Ramos (cell line): ENCODE data around the gene SRMS.

Experiments used
- in situ Hi-C: fragments of 300-500 bp; cut with MboI; formaldehyde crosslinking; loops from one replicate; pipeline ENCODE4 v1.14.3; 2022; ENCODE audit warnings: low sequenced_read_pairs; ENCODE audit not compliant: unreplicated experiment

SRMS gene

DNA sequence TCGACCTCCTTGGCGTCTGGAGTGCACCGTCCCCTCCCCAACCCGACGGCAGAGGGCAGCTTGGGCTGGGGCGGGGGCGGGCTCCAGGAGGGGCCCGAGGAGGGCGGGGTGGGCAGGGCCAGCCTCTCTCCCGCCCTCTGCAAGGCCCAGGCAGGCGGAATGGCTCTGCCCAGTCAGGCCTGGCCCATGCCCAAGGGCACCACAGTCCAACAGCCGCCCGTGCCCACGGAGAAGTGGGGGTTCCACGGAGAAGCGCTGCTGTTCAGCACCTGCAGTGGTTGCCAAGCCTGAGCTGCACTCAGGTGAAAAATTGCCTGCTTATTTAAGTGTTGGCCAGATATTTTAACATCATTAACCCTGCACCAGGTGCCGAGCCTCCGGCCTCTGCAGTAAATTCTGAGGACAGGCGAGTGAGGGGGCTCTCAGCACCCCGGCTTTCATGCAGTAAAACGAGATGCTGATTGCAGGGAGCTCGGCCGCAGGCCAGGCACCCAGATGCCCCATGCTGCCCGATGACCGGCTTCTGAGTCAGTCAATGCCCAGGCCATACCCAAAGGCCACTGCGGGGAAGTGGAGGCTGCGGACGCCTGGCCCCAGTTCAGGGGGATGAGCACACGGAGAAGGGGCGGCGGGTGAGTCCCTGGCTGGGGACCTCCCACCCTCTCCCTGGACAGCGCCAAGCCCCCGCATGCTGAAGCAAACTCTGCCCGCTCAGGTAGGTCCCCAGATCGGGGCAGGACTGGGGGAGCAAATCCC is at the start of gene SRMS:
Gene SRMS (minus strand): TSS at position 25 of the 756 bp plus-strand sequence. CDS start 286 bp downstream, outside the sequence.
- in situ Hi-C loops: no loop called here

GRCh38 chr20:63596423-63596822 is 48.9 kb upstream of the SRMS start:
- in situ Hi-C loops: no loop called here

- in situ Hi-C loops: no loop called here
Observed at GRCh38 chr20:63595416-63596127, 48.0 kb upstream of the SRMS start.

GRCh38 chr20:63594043-63594561 is 46.6 kb upstream of the SRMS start:
- in situ Hi-C loops: no loop called here

DNA sequence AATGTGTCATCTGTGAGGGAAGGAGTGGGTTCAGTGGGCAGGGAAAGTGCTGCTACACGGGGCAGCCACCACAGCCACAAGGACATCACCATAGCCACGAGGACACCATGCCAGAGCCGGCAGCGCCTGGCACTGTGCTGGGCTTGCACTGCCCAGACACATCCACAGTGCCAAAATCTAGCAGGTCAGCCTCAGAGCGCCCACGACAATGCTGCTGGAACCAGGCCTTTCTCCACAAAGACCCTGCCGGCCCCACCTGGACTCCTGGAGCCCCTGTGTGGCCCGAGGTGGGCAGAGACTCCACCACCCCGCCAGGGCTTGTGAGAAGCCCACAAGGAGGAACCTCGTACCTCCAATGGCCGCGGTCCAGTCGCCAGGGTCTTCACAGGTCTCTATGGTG is 45.1 kb upstream of the SRMS start:
- in situ Hi-C loops: no loop called here

- in situ Hi-C loops: no loop called here
Observed at GRCh38 chr20:63591786-63592355, 44.3 kb upstream of the SRMS start.

DNA sequence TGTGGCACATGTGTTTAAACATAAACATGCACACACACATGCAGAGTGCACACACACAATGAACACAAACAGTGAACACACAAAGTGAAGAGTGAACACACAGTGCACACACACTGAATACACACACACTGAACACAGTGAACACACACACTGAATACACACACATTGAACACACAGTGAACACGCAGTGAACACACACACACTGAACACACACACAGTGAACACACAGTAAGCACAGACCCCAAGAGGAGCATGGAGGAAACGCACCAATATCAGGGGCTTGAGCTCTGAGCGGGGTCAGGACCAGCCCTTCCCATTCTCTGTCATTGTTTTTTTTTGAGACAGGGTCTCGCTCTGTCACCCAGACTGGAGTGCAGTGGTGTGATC is 43.6 kb upstream of the SRMS start:
- in situ Hi-C loops: no loop called here

DNA sequence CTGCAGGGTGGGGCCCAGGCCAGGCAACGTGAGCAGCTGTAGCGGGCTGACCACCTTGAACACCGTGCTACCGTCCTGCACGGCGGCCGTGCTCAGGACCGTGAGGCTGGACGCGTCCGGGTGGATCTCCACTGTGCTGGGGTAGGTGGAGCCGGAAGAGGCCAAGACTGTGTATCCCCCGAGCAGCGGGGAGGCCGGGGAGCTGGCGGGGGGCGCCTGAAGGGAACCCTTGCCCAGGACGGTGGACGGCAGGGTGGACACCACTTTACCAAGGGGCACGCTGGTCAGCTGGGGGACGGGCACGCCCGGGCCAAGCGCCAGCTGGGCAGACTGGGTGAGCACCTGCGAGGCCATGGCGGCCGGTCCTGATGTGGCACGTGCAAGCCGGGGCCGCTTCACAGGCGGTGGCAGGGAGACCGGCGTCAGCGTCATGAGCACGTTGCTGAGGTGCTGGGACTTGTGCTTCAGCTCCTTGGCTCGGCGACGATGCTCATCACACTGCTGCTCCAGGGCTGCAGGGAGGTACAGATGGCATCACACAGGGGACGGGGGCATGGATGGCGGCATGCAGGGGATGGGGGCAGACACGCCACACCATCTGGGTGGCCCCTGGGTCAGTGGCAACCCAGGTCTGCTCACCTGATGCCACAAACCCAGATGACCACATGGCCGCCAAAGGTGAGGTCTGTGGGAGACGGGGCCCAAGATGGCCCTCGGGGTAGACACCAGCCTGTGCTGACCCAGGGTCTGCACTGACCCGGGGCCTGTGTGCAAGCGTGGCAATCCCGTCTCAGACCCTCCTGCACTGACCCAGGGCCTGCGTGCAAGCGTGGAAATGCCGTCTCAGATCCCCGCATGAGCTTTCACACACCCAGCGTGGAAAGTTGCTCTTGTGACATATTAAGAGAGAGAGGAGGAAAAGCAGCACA is 42.9 kb upstream of the SRMS start:
- in situ Hi-C loops: no loop called here

DNA sequence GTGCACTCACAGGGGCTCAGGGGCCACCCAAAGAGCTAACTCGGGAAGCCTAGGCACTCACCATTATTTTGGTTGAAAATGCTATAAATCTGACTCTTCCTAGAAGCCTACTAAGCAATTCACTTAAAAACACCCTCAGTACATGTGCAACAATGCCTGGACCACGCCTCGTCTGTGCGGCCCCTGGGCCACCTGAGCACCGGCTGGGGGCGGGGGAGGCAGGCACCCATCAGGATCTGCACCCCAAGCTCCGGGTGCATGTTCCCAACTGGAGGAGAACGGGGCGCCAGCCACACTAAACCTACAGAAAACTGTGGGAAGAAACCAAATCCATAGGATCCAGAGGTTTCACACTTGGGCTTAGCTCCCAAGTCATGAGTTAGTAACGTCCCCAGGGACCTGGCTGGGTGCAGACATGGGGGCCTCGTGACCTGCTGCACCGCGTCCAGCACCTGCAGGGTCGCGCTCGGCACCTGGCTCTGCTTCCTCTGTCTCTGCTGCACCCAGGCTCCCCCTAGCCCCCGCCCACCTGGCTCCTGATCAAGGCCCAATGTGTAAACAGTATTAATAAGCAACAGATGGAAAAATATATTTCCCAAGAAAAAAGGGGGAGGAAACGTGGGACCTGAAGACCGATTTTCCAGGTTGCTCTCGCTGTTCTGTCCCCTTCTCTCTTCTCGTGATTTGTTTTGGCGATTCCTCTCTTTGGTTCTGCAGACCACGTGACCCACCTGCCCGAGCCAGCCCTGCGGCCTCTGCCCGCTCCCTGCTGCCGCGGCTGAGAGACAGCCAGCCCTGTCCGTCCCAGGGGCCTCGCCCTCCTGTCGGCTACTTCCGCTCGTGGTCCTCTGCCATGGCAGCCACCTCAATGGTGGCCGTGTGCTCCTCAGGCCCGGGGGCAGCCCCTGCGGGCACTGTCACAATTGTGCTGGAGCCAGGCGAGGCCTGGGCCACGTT is 42.0 kb upstream of the SRMS start:
- in situ Hi-C loops: no loop called here

DNA sequence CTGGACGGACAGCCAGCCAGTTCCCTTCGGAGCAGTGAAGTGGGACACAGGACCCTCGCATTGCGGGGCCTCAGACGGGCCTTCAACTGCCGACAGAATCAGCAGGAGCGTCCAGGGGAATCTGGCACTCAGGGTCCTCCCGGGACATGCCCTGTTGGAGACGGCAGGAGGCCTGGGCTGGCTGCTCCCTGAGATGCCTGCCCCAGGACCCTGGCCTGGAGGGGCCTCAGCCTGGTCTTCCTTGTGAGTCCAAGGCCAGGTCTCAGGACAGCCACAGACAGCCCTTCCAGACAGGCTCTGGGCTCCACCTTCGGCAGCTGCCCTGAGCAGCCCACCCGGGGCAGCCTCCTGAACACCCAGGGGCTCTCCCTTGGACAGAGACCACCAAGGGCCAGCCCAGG is 41.1 kb upstream of the SRMS start:
- in situ Hi-C loops: no loop called here

GRCh38 chr20:63587776-63588591 is 40.4 kb upstream of the SRMS start:
- in situ Hi-C loops: no loop called here

DNA sequence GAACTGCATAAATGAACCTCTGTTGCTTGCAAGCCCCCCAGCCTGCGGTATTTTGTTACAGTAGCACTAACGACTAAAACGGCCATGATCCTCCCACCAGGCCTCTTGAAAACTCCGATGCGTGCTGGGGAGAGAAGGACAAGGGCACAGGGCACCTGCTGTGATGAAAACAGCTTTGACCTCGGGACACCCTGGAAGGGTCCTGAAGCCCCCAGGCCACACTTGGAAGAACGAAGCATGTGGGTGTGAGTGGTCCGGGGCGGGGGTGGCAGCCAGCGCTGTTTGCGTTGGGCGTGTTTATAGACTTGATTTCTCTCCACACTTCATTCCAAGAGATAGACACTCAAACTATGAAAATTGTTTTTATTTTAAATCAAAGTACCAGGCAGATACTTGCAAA is 39.7 kb upstream of the SRMS start:
- in situ Hi-C loops: no loop called here

GRCh38 chr20:63586797-63587196 is 39.2 kb upstream of the SRMS start:
- in situ Hi-C loops: no loop called here

- in situ Hi-C loops: no loop called here
Observed at GRCh38 chr20:63585616-63586565, 38.3 kb upstream of the SRMS start.

GRCh38 chr20:63582382-63583063 is 35.0 kb upstream of the SRMS start:
- in situ Hi-C loops: no loop called here

DNA sequence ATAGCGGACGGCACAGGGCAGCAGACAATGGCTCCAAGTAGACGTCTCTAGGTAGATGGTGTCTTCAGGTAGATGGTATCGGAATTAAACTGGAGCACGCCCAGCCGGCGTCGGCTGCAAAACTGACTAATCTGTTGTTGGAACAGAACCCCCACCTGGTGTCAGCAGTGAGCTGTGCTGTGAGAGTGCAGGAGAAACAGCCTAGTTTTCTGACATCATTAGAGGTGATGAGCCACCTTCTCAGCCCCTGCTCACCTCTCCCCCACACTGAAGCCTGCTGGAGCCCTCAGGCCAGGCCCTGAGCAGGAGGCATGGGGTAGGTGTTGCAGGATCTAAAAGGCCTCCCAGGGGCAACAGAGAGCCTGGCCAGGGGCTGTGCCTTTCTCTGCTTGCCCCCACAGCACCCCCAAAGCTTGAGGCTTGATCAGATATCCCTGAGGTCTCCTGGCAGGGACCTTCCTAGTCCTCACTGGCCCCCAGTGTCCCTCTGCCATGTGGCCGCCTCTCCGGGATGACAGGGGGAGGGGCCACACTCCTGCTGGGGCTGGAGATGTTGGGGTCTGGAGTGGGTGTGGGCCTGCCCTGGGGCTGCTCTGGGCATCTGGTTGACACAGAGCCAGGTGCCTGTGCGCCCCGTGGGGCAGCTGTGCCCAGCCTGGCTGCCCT is 33.4 kb upstream of the SRMS start:
- in situ Hi-C loops: no loop called here
